Fibroblast of pulmonary artery (primary cell): ENCODE data around the gene SYT8.

ENCODE experiments used
- DNase-seq: peaks from one replicate; pipeline ENCODE4 v3.0.0-alpha.2; 2010; ENCODE audit warnings: low read depth
- H3K4me3 ChIP-seq: replicated peaks from 2 replicates; pipeline ENCODE4 v1.5.1; 2011; ENCODE audit warnings: low read depth, mild to moderate bottlenecking, control low read depth, low read length, moderate library complexity
- TF ChIP-seq, protein P1 (sequence below): IDR thresholded peaks from 2 replicates; pipeline ENCODE4 v1.5.1; 2011; ENCODE audit warnings: mild to moderate bottlenecking, control low read depth, low read length, inconsistent platforms; ENCODE audit errors: missing control alignments

Gene SYT8

DNA sequence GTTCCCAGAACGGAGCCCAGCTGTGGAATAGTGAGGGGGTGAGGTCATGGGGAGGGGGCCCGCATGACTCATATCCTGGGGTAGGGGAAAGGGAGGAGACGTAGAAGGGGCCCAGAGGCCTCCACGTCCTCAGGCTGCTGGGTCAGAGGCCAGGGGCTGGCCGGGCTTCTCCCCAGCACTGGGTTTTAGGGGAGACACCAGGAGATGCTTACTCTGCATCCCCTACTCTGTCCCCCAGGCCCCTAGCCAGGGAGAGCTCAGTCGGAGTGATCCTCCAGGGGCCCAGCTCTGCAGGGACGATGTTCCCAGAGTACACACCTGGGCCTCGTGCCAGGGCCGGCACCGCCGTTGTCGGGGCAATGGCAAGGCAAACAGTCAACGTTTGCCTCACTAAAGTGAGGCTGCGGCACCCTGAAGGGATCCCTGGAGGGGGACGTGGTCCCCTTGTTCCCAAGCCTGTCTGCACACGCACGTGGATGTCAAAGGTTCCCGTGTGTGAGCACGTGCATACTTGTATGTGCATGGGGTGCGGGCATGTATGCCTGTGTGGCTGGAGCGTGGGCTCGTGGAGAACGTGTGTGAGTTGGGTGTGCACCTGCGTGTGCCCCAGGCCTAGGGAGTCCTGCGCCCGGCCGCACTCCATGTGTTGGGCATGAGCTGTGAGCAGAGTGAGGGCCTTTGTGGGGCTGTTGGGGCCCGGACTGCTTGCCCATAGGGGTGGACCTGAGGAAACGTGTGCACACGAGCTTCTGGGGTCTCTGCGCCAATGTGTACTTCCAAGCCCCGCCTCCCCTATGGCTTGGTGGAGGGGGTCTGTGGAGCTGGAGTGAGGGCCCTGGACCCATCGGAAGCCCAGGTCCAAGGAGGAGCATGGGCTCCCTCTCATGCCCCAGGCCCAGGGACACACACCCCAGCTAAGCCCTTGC is 42.7 kb downstream of the SYT8 start:
- peak; percentile 75 for DNase-seq
- H3K4me3 ChIP-seq, result no peak overlapping the region
- TF ChIP-seq, protein P1, sequence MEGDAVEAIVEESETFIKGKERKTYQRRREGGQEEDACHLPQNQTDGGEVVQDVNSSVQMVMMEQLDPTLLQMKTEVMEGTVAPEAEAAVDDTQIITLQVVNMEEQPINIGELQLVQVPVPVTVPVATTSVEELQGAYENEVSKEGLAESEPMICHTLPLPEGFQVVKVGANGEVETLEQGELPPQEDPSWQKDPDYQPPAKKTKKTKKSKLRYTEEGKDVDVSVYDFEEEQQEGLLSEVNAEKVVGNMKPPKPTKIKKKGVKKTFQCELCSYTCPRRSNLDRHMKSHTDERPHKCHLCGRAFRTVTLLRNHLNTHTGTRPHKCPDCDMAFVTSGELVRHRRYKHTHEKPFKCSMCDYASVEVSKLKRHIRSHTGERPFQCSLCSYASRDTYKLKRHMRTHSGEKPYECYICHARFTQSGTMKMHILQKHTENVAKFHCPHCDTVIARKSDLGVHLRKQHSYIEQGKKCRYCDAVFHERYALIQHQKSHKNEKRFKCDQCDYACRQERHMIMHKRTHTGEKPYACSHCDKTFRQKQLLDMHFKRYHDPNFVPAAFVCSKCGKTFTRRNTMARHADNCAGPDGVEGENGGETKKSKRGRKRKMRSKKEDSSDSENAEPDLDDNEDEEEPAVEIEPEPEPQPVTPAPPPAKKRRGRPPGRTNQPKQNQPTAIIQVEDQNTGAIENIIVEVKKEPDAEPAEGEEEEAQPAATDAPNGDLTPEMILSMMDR, result no peak

DNA sequence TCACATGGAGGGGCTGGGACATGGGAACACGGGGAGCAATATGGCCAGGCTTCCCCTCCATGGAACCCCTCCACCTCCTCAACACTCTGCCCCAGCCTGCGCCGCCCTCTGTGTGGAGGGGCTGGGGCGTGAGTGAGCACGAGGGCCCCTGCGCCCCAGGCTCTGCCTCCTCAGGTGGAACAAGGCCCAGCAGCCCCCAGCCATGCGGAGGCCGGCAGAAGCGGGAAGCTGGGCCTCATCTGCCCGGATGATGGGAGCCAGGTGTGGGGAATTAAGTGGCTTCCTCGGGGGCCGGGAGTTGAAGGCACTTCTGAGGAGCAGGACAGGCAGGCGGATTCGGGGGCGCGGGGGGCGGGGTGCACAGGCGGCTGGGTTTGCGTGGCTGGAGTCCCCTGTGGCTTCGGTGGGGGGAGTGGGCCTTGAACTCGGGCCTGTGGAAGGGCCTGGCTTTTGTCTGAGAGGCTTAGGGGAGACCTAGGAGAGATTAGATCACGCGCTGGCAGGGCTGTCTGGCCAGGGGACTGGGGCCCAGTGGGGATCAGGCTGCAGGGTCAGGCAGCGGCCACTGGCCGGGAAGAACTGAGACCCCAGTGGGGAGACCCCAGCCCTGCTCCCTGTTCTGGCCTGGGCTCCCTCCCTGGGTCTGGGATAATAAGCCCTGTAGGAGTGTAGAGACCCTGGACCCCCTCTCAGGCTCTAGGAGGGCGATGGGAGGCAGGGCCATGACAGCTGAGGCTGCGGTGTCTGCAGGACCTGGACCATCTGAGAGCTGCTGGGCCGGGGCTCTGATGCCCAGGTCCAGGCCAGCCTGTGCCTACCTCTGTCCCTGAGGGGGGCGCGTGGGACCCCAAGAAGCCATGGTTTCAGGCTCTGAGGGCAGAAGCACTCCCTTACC is 43.6 kb downstream of the SYT8 start:
- H3K4me3 ChIP-seq, result no peak overlapping the region
- no peak for DNase-seq
- TF ChIP-seq, protein P1, result no peak

DNA sequence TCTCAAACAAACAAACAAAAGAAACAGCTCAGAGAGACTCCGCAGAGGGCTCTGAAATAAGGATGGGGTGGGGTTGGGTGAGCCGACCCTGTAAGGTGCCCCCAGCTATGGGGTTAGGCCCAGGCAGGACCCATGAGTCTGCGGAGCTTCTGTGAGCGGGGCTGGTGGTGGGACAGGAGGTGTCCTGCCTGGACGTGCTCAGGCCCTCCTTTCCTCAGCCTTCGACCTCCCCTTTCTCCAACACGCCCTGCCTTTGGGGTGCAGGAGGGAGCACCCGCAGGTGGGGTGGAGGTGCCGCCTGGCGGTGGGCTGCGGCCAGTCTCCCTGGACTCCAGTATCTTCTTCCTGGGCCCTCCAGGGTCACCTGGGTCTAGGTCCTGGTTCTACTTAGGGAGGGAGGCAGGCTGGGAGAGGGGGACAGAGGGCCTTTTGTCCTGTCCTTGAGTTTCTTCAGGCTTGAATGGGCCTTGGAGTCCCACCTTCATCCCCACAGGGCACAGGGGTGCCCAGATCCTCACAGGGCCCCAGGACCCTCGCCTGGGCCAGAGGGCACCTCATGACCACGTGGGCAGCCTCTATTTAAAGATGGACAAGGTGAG is 44.7 kb downstream of the SYT8 start:
- TF ChIP-seq, protein P1, result no peak
- DNase-seq, result no peak
- no peak overlapping the region for H3K4me3 ChIP-seq

DNA sequence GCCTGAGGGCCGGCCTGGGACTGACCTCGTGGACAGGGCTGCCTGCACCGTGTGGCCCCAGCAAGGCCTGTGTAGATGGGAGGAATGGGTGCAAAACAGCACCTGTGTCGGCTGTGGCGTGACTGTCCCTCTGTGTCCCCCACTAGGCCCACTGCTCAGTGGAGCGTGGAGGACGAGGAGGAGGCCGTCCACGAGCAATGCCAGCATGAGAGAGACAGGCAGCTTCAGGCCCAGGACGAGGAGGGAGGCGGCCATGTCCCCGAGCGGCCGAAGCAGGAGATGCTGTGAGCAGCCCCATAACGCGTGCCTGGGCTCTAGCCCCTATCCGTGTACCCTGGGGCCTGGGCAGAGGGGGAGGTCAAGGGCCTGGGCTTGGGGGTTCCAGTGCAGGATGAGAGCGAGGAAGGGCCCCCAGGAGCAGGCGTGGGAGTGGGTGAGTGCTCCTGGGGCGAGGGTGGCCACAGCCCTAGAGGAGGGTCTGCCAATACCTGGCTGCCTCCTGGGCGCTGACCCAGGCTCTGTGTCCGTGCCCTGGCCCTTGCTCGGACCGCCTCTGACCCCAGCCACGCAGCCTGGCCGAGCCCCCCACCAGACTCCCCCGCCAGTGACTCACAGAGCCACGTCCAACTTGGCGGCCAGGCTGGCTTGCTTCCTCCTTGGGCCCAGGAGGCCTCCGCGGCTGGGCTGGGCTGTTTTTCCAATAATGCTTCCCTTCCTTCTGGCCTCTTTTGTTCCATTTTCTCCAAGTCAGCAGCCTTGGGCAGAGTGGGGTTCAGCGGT is 45.3 kb downstream of the SYT8 start:
- no peak overlapping the region for H3K4me3 ChIP-seq
- peak; percentile 59 for DNase-seq
- TF ChIP-seq, protein P1, result no peak

DNA sequence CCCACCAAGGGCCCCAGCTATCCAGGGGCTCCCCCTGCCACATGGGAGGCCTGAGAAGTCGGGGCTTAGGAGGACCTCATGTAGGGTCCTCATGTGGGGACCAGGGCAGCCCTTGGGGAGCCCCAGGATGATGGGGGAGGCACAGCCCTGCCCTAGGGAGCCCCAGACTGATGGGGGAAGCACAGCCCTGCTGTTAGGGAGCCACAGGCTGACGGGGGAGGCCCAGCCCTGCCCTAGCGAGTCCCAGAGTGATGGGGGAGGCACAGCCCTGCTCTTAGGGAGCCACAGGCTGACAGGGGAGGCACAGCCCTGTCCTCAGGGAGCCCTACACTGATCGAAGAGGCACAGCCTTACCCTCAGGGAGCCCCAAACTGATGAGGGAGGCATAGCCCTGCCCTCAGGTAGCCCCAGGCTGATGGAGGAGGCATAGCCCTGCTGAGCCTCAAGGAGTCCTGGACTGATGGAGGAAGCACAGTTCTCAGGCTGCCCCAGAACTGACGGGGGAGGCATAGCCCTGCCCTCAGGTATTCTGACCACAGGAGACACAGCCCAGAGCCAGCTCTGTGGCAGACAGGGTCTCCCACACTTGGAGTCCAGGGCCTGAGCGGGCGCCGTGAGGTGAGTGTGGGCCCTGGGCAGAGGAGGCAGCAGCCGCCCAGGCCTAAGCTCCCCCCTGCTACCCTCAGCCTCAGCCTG is 46.1 kb downstream of the SYT8 start:
- TF ChIP-seq, protein P1, result no peak
- no peak for DNase-seq
- no peak overlapping the region for H3K4me3 ChIP-seq
